ENCODE results near the gene CALML5. TPM values are rescaled to one million over a fixed set of nuclear protein-coding genes. Genes with fewer than 3 reads are reported as not detected.

Gene CALML5
- total and polyA plus RNA-seq, 9 of the 15 experiments (the other 6 are each of a cell fraction or from before 2014, with no cell fraction given) = not detected

- peaks cover 0 to 8% of the 10 kb centered on the region in 2 experiments; a peak in 2 of 5 replicates for H3K27me3 ChIP-seq (ENCODE audit: control insufficient read depth in 2 of 2, insufficient read depth in 2 of 2, low read length in 2 of 2)
- no peaks in the 10 kb centered on the region for H3K9me3 ChIP-seq (replicated peaks; ENCODE audit: control insufficient read depth, insufficient read depth, low read depth, low read length)
- BruUV-seq (replicated peaks) = no TSS peak
- no peaks in the 10 kb centered on the region for H3K9me1 ChIP-seq (ENCODE audit: control insufficient read depth, insufficient read depth, low read length)
- H3K9ac ChIP-seq (ENCODE audit: insufficient read depth in 1 of 2, low read depth in 2 of 2, low read length in 2 of 2) = peak overlapping the region; percentile 36 to 88; a peak in 3 of 4 replicates
- no peak overlapping the region for H3K4me3 ChIP-seq
- no peaks in the 10 kb centered on the region for H4K20me1 ChIP-seq (replicated peaks; ENCODE audit: control insufficient read depth, insufficient read depth, low read length)
- H3K36me3 ChIP-seq (ENCODE audit: control insufficient read depth, insufficient read depth, low read length) = no peaks in the 10 kb centered on the region
- 50% methylated on average over 17 of the region's 25 CpGs for WGBS (ENCODE audit: insufficient coverage, low coverage, missing lambda C conversion rate)
- in situ Hi-C loops (cut with MboI) (no loop called here), intact Hi-C loops (cut with micrococcal nuclease) (no loop called here)
- FAIRE-seq (peak; percentile 66), DNase-seq (ENCODE audit: extremely low read depth in 1 of 4, low spot score in 3 of 4) (peak in 3 of 4 experiments; percentile 38 to 66 (median 62)), ATAC-seq (peak; percentile 84)
- H3K4me2 ChIP-seq (ENCODE audit: insufficient read depth, low read length) = peak overlapping the region; percentile 61
- CTCF ChIA-PET (ENCODE audit: low intra/inter-chr PET ratio) = no interaction called here
- H3K27ac ChIP-seq (ENCODE audit: extremely low read depth, low read depth, low read length) = peak overlapping the region; percentile 46; the same call in 1 of the 3 replicates
- POLR2A ChIA-PET = interaction anchor here (0.9 kb wide), 1 partner anchor 35 kb away, joined by 3 read pairs; no protein-coding TSS in a partner anchor
- no peaks in the 10 kb centered on the region for H3K79me2 ChIP-seq (ENCODE audit: control insufficient read depth, insufficient read depth, low read length)
- peaks cover 15 to 46% of the 10 kb centered on the region in 2 experiments for H3K4me1 ChIP-seq (replicated peaks in 1 of 2; ENCODE audit: control insufficient read depth in 2 of 2, insufficient read depth in 2 of 2, low read length in 2 of 2)
- H2AFZ ChIP-seq (ENCODE audit: low read depth, low read length) = peak overlapping the region; percentile 95
- TF ChIP-seq DPF2 (IDR thresholded peaks at IDR 0.05) (peak; percentile 47; the same call in 1 of the 2 replicates), HDAC6 (IDR thresholded peaks at IDR 0.05; ENCODE audit: low read depth, low read length) (no peak), HSF4 (CRISPR knock-in tag; IDR thresholded peaks at IDR 0.05; ENCODE audit: borderline replicate concordance) (no peak), MTA2 (IDR thresholded peaks at IDR 0.05; ENCODE audit: low read depth) (no peak), CTBP1 (IDR thresholded peaks at IDR 0.05; ENCODE audit: borderline replicate concordance) (peak; percentile 49; the same call in 1 of the 2 replicates), ZNF253 (CRISPR knock-in tag; conservative IDR thresholded peaks at IDR 0.05) (no peak), STAT5A (IDR thresholded peaks at IDR 0.05; ENCODE audit: borderline replicate concordance, low read length) (no peak), ARID1B (IDR thresholded peaks at IDR 0.05) (peak; percentile 64), EP400 (IDR thresholded peaks at IDR 0.05) (no peak), ZNF41 (CRISPR knock-in tag; conservative IDR thresholded peaks at IDR 0.05) (no peak), ZNF197 (CRISPR knock-in tag; IDR thresholded peaks at IDR 0.05; ENCODE audit: low read depth) (no peak), NR2C1 (IDR thresholded peaks at IDR 0.05) (peak; percentile 48; the same call in 1 of the 2 replicates), NR2C1 (tag; IDR thresholded peaks at IDR 0.05) (no peak), ZNF121 (CRISPR knock-in tag; conservative IDR thresholded peaks at IDR 0.05) (no peak)
- TF ChIP-seq, protein P1, sequence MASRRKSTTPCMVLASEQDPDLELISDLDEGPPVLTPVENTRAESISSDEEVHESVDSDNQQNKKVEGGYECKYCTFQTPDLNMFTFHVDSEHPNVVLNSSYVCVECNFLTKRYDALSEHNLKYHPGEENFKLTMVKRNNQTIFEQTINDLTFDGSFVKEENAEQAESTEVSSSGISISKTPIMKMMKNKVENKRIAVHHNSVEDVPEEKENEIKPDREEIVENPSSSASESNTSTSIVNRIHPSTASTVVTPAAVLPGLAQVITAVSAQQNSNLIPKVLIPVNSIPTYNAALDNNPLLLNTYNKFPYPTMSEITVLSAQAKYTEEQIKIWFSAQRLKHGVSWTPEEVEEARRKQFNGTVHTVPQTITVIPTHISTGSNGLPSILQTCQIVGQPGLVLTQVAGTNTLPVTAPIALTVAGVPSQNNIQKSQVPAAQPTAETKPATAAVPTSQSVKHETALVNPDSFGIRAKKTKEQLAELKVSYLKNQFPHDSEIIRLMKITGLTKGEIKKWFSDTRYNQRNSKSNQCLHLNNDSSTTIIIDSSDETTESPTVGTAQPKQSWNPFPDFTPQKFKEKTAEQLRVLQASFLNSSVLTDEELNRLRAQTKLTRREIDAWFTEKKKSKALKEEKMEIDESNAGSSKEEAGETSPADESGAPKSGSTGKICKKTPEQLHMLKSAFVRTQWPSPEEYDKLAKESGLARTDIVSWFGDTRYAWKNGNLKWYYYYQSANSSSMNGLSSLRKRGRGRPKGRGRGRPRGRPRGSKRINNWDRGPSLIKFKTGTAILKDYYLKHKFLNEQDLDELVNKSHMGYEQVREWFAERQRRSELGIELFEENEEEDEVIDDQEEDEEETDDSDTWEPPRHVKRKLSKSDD (conservative IDR thresholded peaks at IDR 0.05; ENCODE audit: low read length) = no peak
- TF ChIP-seq, protein P2, sequence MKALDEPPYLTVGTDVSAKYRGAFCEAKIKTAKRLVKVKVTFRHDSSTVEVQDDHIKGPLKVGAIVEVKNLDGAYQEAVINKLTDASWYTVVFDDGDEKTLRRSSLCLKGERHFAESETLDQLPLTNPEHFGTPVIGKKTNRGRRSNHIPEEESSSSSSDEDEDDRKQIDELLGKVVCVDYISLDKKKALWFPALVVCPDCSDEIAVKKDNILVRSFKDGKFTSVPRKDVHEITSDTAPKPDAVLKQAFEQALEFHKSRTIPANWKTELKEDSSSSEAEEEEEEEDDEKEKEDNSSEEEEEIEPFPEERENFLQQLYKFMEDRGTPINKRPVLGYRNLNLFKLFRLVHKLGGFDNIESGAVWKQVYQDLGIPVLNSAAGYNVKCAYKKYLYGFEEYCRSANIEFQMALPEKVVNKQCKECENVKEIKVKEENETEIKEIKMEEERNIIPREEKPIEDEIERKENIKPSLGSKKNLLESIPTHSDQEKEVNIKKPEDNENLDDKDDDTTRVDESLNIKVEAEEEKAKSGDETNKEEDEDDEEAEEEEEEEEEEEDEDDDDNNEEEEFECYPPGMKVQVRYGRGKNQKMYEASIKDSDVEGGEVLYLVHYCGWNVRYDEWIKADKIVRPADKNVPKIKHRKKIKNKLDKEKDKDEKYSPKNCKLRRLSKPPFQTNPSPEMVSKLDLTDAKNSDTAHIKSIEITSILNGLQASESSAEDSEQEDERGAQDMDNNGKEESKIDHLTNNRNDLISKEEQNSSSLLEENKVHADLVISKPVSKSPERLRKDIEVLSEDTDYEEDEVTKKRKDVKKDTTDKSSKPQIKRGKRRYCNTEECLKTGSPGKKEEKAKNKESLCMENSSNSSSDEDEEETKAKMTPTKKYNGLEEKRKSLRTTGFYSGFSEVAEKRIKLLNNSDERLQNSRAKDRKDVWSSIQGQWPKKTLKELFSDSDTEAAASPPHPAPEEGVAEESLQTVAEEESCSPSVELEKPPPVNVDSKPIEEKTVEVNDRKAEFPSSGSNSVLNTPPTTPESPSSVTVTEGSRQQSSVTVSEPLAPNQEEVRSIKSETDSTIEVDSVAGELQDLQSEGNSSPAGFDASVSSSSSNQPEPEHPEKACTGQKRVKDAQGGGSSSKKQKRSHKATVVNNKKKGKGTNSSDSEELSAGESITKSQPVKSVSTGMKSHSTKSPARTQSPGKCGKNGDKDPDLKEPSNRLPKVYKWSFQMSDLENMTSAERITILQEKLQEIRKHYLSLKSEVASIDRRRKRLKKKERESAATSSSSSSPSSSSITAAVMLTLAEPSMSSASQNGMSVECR (CRISPR knock-in tag; IDR thresholded peaks at IDR 0.05) = no peak
These were observed 2.8 kb downstream of the CALML5 start for GRCh38 chr10:5496261-5497250.
